Measurements from ENCODE around the gene TIMP3.

TIMP3 gene

DNA sequence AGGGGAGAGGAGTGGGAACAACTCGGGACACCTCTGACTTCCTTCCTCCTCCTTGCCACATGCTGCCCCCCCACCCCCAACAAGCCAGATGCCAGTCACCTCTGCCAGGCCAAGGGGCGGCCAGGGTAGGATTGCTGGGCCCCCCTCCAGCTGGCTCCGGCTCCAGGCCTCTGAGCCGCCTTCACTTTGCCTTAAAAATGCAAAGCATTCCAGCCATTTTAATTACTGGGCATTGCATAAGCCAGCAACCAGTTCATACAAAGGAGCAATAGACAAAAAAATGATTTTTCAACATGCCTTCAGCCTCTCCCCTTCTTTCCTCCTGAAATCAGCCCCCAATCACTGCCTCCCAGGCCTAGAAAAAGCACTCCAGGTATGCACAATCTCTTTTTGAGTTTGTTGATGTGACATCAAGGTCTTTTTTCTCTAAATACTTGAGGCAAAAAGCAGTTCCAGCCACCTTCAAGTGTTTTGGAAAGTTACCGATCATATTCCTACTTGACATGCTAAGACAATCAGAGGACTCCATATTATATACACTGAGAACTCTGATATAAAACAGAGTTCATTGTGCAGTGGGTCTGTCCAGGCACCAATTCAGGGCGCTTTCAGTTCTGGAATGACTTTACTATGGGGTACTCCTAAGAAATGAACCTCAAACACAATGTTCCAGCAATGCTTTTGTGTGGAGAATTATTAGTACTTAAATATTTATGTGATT lies 12.4 kb upstream of the TIMP3 start:
- DNase-seq = no peak

DNA sequence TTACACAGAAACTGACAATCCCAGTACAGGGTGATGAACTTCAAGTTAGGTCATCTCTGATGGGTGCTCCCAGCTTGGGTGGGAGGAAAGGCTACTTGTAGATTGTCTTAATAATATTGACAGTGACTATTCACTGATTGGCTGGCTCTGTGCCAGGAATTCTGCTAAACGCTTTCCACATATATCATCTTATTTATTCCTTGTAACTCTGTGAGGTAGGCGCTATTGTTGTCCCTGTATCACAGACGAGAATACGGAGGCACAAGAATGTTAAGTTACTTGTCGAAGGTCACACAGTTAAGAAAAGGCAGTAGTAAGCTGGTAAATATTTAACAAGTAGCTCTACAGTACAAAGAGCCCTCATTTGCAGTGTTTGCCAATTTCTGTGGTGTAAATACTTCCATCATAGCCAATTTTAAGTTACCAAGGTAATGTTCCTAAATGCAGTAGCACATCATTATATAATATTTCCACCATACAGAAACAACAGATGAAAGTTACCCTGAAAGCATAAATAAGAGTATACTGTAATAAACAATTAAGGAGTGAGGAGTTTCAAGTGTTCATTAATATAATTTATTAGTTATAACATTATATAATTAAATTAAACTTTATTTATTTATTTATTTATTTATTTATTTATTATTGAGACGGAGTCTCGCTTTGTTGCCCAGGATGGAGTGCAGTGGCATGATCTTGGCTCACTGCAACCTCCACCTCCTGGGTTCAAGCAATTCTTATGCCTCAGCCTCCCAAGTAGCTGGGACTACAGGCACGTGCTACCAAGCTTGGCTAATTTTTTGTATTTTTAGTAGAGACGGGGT lies 11.5 kb upstream of the TIMP3 start:
- no peak for DNase-seq

DNA sequence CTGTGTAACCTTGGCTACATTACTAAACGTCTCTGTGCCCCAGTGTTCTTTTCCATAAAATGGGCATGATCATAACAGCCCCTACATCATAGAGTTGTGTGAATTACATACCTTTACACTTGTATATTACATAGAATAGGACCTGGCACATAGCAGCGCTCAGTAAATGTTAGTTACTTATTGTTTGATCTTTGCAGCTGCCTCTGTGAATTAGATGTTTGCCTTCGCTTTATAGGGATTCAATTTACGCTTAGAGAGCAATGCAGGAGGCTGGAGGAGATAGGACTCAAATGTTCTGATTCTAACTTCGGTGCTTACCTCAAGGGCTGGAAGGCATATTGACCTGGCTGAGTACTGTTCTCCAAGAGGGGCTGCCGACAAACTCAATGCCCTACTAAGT lies 10.4 kb upstream of the TIMP3 start:
- no peak for DNase-seq

DNA sequence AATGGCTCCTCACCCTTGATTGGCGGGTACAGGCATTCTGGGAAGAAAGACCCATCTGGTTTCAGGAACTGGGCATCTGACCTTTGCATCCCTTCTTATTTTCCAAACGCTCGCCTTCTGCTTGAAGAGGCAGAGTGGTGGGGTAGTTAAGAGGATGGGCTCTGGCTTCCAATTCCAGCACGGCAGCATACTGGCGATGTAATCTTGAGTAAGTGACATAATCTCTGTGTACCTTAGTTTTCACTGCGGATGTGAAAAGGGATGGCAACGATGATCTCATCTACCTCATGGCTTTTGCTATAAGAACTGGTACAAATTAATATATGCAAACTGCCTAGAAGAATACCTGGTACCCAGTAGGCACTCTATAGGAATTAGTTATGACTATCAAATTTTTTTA lies 10.0 kb upstream of the TIMP3 start:
- DNase-seq = no peak

DNA sequence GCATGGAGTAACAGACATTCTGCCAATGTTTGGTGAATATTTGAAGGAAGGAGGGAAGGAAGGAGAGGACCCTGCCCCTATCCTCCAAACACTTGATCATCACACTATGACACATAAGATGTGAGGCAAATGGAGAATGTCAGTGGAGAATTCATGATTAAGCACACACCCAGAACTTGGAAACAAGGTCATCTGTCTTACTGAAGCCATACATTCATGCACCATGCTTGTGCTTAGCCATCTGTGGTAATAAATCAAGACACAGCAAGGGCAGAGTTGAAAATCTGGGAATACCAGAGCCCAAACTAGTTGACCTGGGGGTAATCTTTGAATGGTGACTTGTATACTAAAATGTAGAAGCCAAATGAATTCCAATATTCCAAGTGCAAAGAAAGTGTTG lies 7.9 kb upstream of the TIMP3 start:
- no peak for DNase-seq

DNA sequence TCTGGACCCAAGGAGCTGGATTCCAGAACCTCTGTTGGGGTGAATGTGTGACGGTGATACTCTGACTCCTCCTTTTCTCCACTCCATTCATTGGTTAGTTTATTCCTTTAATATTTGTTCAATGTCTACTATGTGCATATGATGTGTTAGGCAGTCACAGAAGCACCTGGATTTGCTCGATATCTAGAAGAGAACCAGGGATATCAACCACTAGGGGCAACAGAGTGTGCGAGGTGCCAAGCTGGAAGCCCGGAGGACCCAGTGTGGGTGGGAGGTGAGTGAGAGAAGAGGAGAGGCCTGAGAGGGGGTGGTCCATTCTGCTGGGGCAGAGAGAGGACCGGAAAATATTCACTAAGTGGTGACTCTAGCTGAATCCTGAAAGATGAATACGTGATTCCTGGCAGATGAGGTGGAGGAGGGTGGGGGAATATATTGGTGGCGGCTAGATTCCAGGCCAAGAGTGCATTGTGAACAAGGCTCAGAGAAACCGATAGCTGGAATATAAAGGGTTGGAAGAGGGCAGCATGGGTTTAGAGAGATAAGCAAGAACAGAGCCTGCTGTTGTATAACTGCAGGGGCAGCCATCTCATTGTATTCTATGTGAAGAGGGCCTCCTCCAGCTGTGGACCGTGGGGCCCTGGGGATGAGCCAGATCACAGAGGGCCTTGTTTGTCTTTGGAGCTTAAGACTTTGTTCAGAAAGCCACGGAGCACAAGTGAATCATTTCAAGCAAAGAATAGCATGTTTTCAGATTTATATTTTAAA lies 6.9 kb upstream of the TIMP3 start:
- DNase-seq = no peak

DNA sequence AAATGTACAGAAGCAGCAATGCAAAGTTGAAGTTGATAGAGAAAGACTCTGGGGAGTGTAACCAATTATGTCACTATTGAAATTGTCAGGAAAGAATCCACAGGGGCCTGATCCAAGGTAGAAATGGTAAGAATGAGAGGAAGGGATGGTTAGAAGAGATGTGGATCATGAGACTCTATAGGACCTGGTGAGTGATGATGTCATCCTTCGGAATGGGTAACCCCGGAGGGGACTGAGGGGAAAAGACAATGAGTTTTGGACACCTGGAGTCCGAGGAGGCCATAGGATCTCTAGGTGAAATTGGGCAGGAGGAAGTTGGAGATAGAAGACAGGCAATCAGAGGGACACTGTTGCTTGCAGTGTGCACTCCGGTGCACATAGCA lies 6.3 kb upstream of the TIMP3 start:
- DNase-seq = no peak

DNA sequence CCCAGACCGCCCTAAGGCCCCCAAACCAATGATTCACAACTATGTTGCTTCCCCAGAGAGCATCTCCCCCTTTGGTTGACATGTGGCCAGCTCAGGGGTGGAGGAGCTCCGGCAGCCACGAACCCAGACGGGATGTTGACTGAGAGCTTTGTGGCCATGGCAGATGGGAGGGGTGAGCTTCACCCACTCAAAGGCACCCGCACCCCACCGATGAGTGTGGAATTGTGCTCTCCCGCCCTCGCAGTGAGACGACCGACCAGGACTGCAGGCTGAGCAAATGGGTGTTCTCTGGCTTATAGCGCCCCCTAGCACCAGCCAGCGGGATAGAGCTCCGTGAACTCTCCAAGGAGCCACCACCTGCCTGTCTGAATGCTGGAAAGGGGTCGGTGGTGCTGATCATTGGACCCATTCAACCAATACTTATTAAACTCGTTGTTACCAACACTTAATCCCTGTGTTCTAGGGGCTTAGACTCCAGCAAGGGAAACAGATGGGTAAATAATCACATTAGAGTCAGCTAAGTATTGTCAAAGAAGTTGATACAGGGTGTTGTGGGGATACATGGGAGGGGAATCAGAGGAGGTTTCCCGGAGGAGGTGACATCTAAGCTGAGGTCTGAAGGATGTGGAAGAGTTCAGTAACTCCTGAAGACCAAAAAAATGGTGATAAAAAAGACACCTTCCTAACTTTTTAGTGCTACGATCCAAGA lies 4.5 kb upstream of the TIMP3 start:
- peak; percentile 11 to 23 (median 14) for DNase-seq

DNA sequence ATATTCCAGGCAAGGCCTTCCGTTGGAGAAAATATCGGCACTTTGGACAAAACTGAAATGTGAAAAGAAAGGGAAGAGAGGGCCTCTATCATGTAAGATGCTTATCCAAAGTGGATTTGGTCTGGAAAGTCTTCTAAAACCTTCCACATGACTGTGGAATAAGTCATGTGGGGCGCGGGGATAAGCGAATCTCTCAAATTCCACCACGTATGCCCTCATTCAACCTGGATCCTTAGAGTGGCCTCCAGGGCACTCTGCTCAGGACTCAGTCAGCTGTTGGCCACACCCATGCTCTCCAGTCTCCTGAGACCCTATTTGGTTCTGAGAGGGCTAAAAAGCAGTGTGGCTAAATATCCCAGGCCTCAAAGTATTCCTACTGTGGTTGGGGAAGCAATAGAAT lies 2.0 kb upstream of the TIMP3 start:
- DNase-seq = no peak

DNA sequence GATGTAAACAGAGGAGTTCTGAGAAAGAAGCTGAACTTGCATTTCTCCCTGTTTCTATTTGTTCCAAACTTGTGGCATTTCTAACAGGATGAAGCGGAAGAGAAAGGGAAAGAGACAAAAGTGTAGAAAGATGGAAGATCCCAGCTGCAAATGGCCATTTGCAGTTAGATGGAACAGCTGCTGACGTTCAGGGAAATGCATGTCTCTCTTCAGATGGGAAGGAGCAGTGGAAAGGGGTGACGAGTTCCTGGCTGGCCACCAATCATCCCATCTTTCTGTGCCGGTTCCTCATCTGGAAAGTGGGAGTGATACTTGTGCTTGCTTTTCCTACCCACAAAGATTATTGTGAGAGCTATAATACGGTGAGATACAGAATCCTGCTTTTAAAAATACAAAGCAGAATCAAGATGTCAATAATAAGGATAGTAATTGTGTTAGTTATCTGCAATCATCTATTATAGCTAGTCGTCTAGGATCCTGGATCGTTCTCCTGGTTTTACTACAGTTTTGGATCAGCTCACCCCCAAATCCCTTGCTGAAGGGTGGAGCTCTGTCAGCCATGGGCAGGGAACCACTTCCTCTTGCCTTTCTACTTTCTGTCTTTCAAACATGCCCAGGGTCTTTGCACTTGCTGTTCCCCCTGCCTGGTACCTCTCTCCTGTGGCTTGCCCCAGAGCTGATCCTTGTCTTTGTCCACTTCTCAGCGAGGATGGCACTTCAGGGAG lies 1.2 kb upstream of the TIMP3 start:
- DNase-seq = no peak

DNA sequence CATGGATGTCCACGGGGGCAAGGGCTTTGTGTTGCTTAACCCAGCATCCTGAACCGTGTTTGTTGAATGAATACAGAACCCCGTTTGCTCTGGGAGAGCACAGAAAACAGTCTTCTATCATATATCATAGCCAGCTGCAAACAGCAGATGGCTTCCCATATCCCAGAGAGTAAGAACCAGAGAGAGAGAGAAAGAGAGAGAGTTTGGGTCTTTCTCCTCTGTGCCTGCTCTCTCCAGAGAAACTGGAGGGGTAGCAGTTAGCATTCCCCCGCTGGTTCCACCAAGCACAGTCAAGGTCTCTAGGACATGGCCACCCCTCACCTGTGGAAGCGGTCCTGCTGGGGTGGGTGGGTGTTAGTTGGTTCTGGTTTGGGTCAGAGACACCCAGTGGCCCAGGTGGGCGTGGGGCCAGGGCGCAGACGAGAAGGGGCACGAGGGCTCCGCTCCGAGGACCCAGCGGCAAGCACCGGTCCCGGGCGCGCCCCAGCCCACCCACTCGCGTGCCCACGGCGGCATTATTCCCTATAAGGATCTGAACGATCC lies 440 bp upstream of the TIMP3 start:
- no peak for DNase-seq

DNA sequence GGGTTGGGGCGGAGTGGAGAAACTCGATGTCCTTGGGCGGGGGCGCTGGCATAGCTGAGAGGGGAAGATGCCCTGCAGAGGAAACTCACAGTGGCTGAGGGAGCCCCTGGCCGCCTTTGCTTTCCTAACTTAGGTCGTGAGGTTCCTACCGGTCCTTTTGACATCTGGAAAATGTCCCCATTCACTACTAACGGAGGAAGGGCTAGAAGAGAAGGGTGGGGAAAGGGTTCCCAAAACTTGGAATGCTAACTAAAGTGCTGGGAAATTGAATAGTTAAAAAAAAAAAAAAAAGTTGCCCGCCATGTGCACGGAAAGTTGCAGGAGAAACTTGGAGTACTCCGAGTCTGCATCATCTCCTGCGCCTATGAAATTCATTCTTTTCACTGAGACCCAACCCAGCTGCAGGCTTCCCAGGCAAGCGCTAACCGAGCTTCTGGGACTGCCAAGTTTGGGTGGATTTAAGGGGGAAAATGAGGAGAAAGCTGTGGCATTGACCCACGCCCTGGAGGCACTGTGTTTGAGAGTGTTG lies 796 bp downstream of the TIMP3 start:
- DNase-seq = no peak

DNA sequence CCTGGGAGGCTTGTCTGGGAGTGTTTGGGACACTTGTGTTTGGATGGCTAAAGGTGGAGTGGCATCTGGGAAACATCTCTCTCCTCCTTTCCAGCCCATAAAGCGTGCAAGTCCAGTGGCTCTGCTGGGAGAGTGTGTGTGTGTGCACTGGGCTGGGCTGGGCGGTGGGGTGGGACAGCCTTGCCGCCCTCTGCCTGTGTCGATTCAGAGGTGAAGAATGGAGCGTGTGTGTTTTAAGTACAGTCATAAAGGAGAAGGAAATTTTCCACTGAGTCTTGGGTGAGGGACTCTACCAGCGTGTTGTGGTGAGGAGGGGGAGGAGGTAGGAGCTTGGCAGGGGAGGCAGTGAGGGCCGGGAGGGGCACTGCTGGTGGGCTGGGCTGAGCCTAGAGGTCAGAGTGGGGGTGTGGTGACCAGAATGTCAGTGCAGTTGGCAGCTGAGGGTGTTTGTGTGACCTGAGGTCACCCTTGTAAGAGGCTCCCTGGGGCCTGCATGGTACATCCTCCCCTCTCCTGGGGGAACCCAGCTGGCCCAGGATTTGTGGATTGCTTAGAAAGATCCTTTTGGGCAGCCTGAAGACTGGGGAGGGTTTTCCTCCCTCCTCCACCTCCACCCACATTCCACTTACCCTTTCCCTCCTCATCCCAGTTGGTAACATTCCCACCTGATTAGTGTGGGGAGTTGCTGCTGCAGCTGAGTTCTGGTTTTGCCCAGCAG lies 1.7 kb downstream of the TIMP3 start:
- no peak for DNase-seq

DNA sequence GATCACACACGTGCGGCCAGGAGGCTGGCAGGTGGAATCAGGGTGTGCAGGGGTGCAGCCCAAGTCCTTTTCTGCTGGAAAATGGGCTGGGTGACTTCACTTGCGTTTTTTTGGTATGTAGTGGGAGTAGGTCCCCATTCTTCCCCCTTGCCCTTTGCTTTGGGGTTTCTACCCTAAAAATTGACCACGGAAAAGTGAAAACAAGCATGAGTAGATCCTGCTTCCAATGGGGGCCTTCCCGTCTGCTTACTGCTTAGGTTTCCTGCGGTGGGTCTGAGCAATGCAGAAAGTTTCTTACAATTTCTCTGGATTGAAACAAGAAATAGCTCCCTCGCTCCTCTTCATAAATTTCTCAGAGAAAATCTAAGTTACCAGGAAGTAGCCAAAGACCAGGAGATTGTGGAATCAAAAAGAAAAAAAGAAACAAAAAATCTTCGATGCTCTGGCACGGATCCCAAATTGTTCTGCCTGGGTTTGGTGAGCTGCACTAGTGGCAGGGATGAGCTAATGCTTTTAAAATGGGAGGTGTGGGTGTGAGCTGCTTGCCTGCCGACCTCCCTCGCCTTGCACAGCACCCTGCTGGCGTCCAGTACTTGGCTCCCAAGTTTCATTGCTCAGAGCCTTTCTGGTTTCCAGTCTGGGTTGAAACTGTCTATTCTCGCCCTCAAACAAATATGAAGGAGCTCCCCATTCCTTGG lies 2.4 kb downstream of the TIMP3 start:
- DNase-seq = no peak

DNA sequence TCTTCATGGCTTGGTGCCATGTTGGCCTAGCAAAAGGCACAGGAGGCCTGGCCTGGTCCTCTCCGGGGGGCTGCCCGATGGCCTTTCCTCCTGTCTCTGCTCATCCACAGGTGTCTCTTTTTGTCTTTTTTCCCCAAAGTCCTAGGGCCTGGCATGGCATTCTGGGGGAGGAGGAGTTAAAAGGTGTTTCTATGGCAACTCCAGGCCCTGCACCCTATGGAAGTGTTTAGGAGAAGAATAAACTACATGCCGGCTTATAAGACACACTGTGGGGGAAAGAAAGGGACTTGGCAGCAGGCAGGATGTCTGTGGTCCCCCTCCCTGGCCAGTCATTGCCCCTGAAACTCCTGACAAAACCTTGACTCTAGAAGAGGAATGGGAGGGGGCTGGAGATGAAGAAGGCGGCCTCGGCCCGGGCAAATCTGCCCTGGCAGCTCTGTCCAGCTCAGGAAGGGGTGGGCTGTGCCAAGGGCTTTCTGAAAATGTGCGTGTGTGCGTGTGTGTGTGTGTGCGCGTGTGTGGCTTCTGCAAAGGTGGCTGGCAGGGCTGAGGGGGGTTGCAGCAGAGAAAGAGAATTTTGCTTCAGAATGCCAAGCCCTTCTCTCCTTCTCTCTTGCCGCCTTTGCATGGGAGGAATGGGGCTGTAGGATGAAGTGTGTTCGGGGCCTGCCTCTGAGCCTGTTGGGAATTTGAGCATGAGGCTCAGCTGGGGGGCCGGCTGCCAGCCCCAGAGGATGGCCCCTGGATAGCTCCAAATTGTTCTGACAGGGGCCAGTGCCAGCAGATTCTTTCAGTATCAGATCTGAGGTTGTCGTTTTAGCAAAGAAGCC lies 3.2 kb downstream of the TIMP3 start:
- no peak for DNase-seq

DNA sequence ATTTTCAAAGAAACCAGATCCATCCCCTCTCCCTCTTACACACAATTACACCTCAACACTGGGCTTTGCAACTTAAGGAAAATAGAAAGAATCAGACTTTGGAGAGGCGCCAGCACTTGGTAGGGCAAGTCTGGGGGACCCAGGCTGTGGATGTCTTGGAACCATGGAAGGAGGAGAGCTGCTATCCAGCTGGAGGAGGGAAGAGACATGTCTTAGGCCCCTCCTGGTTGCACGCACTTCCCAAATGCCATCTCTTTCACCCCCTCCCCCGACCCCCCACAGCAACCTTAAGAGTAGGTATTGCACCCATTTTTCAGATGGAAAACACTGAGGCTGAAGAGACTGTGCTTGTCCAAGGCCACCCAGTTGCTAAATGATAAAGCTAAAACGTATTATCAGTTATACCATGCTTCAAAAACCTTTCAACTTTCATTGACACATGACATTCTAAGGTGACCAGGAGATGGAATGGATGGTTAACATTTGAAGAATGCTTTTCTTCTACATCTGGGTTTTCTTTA lies 3.9 kb downstream of the TIMP3 start:
- no peak for DNase-seq

DNA sequence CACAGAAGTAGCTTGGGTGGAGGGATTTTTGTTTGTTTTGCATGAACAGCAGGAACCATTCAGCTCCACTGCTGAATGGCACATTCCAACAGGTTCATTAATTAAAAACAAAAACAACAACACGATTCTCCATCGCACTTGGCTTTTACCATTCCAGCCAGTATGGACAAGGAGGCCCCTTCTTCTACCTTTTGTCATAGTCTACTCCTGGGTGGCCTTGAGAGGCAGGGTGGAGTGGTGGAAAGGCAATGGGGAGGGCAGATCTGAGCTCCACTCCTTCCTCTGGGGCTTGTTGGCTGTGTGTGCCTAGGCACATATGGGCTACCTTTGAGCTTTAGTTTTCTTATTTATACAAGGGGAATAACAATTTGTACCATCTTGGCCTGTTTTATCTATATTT lies 4.8 kb downstream of the TIMP3 start:
- no peak for DNase-seq

DNA sequence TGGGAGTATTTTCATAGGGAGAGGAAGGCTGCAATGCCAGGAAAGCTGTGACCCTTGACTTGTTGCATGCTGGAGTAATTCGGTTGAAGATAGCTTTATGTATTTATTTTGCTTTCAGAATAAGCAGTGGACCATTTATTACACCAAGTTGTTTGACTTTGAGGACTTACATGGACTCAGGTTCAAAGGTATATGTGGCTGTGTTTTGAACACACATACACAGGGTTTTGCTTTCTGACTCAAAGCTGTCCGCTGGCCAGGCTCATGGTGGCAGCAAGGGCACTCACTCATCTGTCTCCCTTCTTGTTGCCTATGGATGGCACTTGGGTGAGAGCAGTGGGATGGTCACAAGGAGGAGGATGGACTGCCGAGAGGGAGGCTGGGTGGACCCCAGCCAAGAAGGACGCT lies 6.5 kb downstream of the TIMP3 start:
- DNase-seq = no peak

DNA sequence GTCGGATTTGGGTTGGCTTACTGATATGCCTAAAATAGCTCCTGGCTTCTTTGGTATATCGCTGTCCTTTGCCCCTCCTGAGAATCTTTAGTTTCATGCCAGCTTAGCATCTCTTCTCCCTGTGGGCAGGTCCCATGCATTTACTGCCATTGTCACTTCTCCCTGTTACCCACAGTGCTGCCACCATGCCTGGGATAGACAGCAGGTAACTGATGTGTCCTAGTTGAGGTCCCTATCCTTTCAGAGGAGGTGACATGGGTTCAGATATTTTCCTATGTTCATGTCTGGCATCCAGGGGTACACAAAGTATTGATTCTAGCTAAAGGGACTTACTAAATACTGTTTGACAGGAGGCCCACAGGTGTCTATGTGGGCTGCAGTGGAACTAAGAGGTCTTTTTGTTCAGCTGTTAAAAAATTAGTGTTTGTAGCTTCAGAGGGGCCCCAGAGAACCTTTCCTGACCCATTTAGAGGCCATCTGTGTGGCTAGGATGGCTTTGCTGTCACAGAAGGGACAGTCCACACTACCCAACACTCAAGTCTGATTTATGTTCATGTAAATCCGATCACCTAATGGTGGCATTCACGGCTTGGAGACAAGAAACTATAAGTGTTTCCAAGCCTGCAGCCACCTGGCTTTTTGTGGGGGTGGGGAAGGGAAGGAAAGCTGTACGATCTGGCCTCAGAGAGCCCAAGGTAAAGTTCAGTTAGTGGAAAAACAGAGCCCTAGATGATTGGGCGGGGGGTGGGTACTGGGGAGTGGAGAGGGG lies 8.5 kb downstream of the TIMP3 start:
- no peak for DNase-seq
